Ovary (tissue), 10 donors: ENCODE results near the gene SETD4. TPM values are rescaled to one million over a fixed set of nuclear protein-coding genes. Genes with fewer than 3 reads are reported as not detected.

Experiments
- DNase-seq, 5 donors: peaks; one replicate each; pipeline ENCODE4 v3.0.0-alpha.2; 2019 to 2020
- H3K27ac ChIP-seq, 2 donors: fragments of 200-600 bp; one replicate each; pipeline versions ENCODE4 v1.5.1 to v1.8.0; 2019 to 2022
- H3K27me3 ChIP-seq: fragments of 200-600 bp; one replicate; pipeline ENCODE4 v1.8.0; 2022
- H3K36me3 ChIP-seq: fragments of 200-600 bp; sonication (generic); one replicate; pipeline ENCODE4 v1.5.1; 2019
- H3K4me1 ChIP-seq: one replicate; pipeline ENCODE4 v1.8.1; 2013; ENCODE audit warnings: mild to moderate bottlenecking, moderate library complexity; ENCODE audit not compliant: insufficient read depth
- H3K4me3 ChIP-seq: fragments of 200-600 bp; sonication (generic); one replicate; pipeline ENCODE4 v1.5.1; 2017
- H3K9me3 ChIP-seq, 2 donors: fragments of 200-600 bp in 1 of 2; sonication (generic) in 1 of 2; one replicate each; pipeline versions ENCODE4 v1.5.1 to v1.8.1; 2013 to 2019; ENCODE audit warnings: mild to moderate bottlenecking in 1 of 2, moderate library complexity in 1 of 2
- EP300 ChIP-seq: sonication (generic); formaldehyde crosslinking; IDR thresholded peaks from one replicate; pipeline ENCODE4 v1.6.1; 2017; ENCODE audit warnings: antibody characterized with exemption
- POLR2A ChIP-seq: fragments of 450-650 bp; IDR thresholded peaks from one replicate; pipeline ENCODE4 v1.6.1; 2017; ENCODE audit warnings: antibody characterized with exemption, mild to moderate bottlenecking, moderate library complexity
- WGBS, 3 donors: extraction: QIAGEN DNeasy Blood & Tissue Kit in 1 of 3; methylation state at CpG; one replicate each; pipeline versions ENCODE4 v1.1.5 to v1.1.7; 2013 to 2017; 5-methylcytosine and 5-hydroxymethylcytosine counted together
- intact Hi-C, 4 donors: fragments of 100-400 bp; cut with DNase I; formaldehyde crosslinking; loops; one replicate each; pipeline versions ENCODE4 v1.11.0 to v1.15.1; 2022 to 2023
- long read RNA-seq, 3 donors: library from polyadenylated mRNA in 2 of 3; unstranded in 2 of 3; transcript quantifications; one replicate each; pipeline ENCODE4 v2.0.0 and lab custom pipeline, GENCODE V29; 2021 to 2026
- polyA plus RNA-seq, 2 donors: library from polyadenylated mRNA; stranded (reverse); fragments of 200-250 nt in 1 of 2; fragments of 350-450 nt in 1 of 2; fragmentation: Illumina TruSeq in 1 of 2; extraction: RNeasy Lipid Tissue Mini Kit (QIAGEN cat#74804) in 1 of 2; gene quantifications; one replicate each; pipeline ENCODE4 v1.2.3, GENCODE V29; 2013 to 2014
- total RNA-seq, 7 donors: library from RNA; depleted of rRNA in 2 of 7; stranded (reverse); fragments of >200 nt in 2 of 7; fragmentation: NEBNext Ultra II Directional in 3 of 7; extraction: Animal tissue kit (Norgen Biotek cat#: 25700) in 3 of 7; gene quantifications; one replicate each; pipeline versions ENCODE4 v1.1.0 to v1.2.4, GENCODE V29; 2016 to 2023
- TF ChIP-seq, protein P1 (sequence below), 3 donors: fragments of 450-650 bp in 2 of 3; fragments of 200-600 bp in 1 of 3; IDR thresholded peaks; one replicate each; pipeline versions ENCODE4 v1.5.1 to v1.8.0; 2016 to 2022; ENCODE audit warnings: antibody characterized with exemption in 3 of 3, mild to moderate bottlenecking in 1 of 3
- donor health status: DM: no; HTN: no; CAD: no; lungs with moderate emphysema.
- donor health status: DM: no; HTN: no; CAD: no.
- donor health status: Bipolar disorder and iron deficiency.
- donor health status: DM: yes; HTN: yes; CAD: no.
- donor health status: DM: no; HTN: no; CAD: no.
- donor health status: DM: yes; HTN: yes; CAD: no.

The SETD4 gene, protein sequence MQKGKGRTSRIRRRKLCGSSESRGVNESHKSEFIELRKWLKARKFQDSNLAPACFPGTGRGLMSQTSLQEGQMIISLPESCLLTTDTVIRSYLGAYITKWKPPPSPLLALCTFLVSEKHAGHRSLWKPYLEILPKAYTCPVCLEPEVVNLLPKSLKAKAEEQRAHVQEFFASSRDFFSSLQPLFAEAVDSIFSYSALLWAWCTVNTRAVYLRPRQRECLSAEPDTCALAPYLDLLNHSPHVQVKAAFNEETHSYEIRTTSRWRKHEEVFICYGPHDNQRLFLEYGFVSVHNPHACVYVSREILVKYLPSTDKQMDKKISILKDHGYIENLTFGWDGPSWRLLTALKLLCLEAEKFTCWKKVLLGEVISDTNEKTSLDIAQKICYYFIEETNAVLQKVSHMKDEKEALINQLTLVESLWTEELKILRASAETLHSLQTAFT
- total RNA-seq: 10 to 100 TPM; 12.2 to 22.9 (median 15.6) TPM
- polyA plus RNA-seq: 10 to 100 TPM; 11.6 to 18.6 TPM
- long read RNA-seq, donor 1, transcript SETD4-201 (12 exons, 3,015 nt): major isoform, 9 of 47 reads
- long read RNA-seq, donor 1, partial matches to known transcripts: 14 of 47 reads
- long read RNA-seq, donor 1, other reads (novel, unspliced or antisense): 22 of 47 reads
- long read RNA-seq, donor 2, partial matches to known transcripts: 0 of 1 reads
- long read RNA-seq, donor 2, other reads (novel, unspliced or antisense): 0 of 1 reads
- long read RNA-seq, donor 3, transcript SETD4-201 (12 exons, 3,015 nt): major isoform, 11 of 37 reads
- long read RNA-seq, donor 3, partial matches to known transcripts: 8 of 37 reads
- long read RNA-seq, donor 3, other reads (novel, unspliced or antisense): 16 of 37 reads

DNA sequence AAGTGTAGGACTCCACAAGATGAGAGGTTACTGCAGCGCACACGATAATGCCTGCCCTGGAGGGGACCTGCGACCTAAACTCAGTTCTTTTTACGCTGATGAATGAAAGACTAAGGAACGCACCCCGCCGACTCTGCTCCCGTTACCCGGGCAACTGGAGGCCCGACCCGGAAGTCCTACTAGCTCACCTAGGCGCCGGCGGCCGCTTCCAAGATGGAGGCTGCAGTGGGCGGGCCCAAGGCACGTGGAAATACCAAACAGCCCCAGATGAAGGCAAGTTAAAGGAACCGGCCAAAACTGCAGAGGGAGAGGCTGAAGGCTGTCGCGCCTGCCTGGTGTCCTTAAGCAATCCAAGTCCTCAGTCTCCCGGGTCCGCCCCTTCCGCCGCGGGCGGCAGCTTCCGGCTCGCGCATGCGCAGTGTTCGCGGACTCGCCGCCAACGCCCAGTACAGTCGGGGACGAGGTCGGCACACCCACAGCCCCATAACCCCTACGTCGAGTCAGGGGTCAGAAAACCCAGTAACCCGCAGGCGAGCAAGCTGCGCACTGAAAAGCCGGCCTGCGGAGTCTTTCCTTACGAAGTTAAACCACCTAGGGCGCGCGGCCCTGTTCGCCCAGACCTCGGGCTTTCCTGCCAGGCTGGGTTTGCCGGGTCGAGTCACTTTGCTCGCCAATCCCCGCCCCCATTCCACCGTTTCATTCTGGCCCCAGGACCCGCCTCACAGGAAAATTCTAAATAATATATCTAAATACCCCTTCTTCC lies at the start of gene SETD4:
TSS of gene SETD4 (minus strand) at position 368 of the 763 bp plus-strand sequence. CDS start 1,638 bp downstream, outside the sequence.
- TF ChIP-seq POLR2A: peak; percentile 71
- TF ChIP-seq, protein P1, sequence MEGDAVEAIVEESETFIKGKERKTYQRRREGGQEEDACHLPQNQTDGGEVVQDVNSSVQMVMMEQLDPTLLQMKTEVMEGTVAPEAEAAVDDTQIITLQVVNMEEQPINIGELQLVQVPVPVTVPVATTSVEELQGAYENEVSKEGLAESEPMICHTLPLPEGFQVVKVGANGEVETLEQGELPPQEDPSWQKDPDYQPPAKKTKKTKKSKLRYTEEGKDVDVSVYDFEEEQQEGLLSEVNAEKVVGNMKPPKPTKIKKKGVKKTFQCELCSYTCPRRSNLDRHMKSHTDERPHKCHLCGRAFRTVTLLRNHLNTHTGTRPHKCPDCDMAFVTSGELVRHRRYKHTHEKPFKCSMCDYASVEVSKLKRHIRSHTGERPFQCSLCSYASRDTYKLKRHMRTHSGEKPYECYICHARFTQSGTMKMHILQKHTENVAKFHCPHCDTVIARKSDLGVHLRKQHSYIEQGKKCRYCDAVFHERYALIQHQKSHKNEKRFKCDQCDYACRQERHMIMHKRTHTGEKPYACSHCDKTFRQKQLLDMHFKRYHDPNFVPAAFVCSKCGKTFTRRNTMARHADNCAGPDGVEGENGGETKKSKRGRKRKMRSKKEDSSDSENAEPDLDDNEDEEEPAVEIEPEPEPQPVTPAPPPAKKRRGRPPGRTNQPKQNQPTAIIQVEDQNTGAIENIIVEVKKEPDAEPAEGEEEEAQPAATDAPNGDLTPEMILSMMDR (IDR thresholded peaks at IDR 0.05): no peak
- no peaks in the 10 kb centered on the region for H3K9me3 ChIP-seq
- peaks cover 2% of the 10 kb centered on the region for H3K4me1 ChIP-seq
- DNase-seq: peak; percentile 88 to 95 (median 93)
- WGBS, 3 donors: 0% methylated on average over 48 to 57 of the region's 57 CpGs
- H3K27ac ChIP-seq: peak within 1 kb of the TSS; percentile 73 to 77
- intact Hi-C loops: loop anchor here in 1 of 4 donors (10.0 kb wide), 1 partner anchor 54 kb away; no protein-coding TSS in a partner anchor
- H3K27me3 ChIP-seq: no peaks in the 10 kb centered on the region
- H3K4me3 ChIP-seq: peak within 1 kb of the TSS; percentile 73
- no peaks in the 10 kb centered on the region for H3K36me3 ChIP-seq

DNA sequence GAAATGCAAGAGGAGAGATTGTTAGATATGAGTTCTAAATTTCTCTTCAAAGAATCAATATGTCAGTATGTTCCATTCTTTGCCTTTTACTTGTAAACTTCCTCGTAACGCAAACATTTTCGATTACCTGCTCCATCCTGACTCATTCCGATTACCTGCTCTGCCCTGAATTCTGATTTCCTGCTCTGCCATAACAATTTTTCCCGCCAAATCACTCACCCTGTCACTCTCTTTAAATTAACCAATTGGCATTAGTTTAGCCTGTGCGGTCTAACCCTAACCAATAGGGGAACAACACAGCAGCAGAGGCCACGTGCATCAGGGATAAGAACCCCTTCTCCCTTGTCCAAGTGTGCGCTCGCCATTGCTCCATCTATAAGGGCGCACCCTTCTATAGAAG lies 49.5 kb upstream of the SETD4 start:
- peaks cover under 1% of the 10 kb centered on the region for H3K4me1 ChIP-seq
- TF ChIP-seq EP300 (no peak), POLR2A (no peak)
- TF ChIP-seq, protein P1 (IDR thresholded peaks at IDR 0.05): no peak
- no peaks in the 10 kb centered on the region for H3K27me3 ChIP-seq
- H3K36me3 ChIP-seq: no peaks in the 10 kb centered on the region
- H3K4me3 ChIP-seq: no peak overlapping the region
- intact Hi-C loops: loop anchor here in 1 of 4 donors (10.0 kb wide), 1 partner anchor 45 kb away; the partner anchor contains the start of gene SETD4
- no peak overlapping the region for H3K27ac ChIP-seq
- 95 to 96% (median 96%) methylated on average over 10 of the region's 10 CpGs for WGBS, 3 donors
- no peak for DNase-seq
- H3K9me3 ChIP-seq: no peaks in the 10 kb centered on the region

DNA sequence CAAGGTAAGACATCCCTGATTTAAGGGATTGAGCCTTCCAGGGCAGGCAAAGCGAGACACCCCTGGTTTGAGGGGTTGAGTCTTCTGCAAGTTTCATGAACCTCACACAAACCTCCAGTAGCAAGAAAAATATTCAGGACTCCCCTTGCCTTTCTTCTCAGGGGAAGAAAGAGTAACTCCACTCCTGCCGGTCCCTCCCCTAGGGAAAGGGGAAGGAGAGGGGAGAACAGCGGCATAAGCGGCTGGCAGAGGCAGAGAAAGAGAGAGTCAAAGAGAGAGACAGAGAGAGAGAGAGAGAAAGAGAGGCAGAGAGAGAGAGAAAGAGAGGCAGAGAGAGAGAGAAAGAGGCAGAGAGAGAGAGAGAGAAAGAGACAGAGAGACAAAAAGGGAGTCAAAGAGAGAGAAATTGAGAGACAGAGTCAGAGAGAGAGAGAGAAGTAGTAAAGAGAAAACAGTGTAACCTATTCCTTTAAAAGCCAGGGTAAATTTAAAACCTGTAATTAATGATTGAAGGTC lies 45.1 kb upstream of the SETD4 start:
- TF ChIP-seq, protein P1 (IDR thresholded peaks at IDR 0.05): no peak
- TF ChIP-seq POLR2A: no peak
- no peak for TF ChIP-seq EP300
- intact Hi-C loops: no loop called here
- no peak overlapping the region for H3K4me3 ChIP-seq
- no peak for DNase-seq
- no peaks in the 10 kb centered on the region for H3K36me3 ChIP-seq
- H3K27me3 ChIP-seq: no peaks in the 10 kb centered on the region
- 68 to 79% (median 73%) methylated on average over 4 of the region's 4 CpGs for WGBS, 3 donors
- no peak overlapping the region for H3K27ac ChIP-seq
- peaks cover 3% of the 10 kb centered on the region for H3K4me1 ChIP-seq
- H3K9me3 ChIP-seq: no peaks in the 10 kb centered on the region
